HG03108 (cell line): ENCODE data around the gene ZNF428.
"Not testable (repeated sequence)": the region's sequence is repeated elsewhere in the genome, so short reads cannot be mapped to it uniquely, and the experiment has no call there.

Experiments used
- ATAC-seq: cut with Tn5 transposase; IDR thresholded peaks from one replicate; pipeline ENCODE4 v1.9.1; 2021; ENCODE audit warnings: moderate library complexity; ENCODE audit not compliant: unreplicated experiment

Gene ZNF428

GRCh38 chr19:43594710-43595604, 24.5 kb downstream of the ZNF428 start:
- no peak for ATAC-seq

GRCh38 chr19:43594081-43594697, 25.2 kb downstream of the ZNF428 start:
- no peak for ATAC-seq

- ATAC-seq, result no peak
Observed at GRCh38 chr19:43592800-43593350, 26.6 kb downstream of the ZNF428 start.

- ATAC-seq, result no peak
Observed at GRCh38 chr19:43591904-43592772, 27.3 kb downstream of the ZNF428 start.

- ATAC-seq, result no peak
Observed at GRCh38 chr19:43589678-43590077, 29.8 kb downstream of the ZNF428 start.

- ATAC-seq, result no peak
Observed at GRCh38 chr19:43589277-43589676, 30.2 kb downstream of the ZNF428 start.

- ATAC-seq, result not testable (repeated sequence)
Observed at GRCh38 chr19:43587029-43587428, 32.4 kb downstream of the ZNF428 start.

GRCh38 chr19:43586346-43586745, 33.1 kb downstream of the ZNF428 start:
- ATAC-seq, result no peak

- ATAC-seq, result no peak
Observed at GRCh38 chr19:43584484-43584883, 34.9 kb downstream of the ZNF428 start.

GRCh38 chr19:43582495-43582894, 36.9 kb downstream of the ZNF428 start:
- no peak for ATAC-seq

- ATAC-seq, result no peak
Observed at GRCh38 chr19:43581467-43581866, 38.0 kb downstream of the ZNF428 start.

GRCh38 chr19:43578787-43579186, 40.6 kb downstream of the ZNF428 start:
- no peak for ATAC-seq

- no peak for ATAC-seq
Observed at GRCh38 chr19:43575955-43576878, 43.2 kb downstream of the ZNF428 start.

- ATAC-seq, result peak; percentile 94
Observed at GRCh38 chr19:43575156-43575950, 44.1 kb downstream of the ZNF428 start, which contains the start of the genes PINLYP and XRCC1. TSS of gene PINLYP (plus strand) at chr19:43575801. CDS start at chr19:43577192, 1,391 bp downstream. TSS of gene XRCC1 (minus strand) at chr19:43575527. CDS start at chr19:43575458, 69 bp downstream.

GRCh38 chr19:43574424-43575155, 44.8 kb downstream of the ZNF428 start:
- ATAC-seq, result no peak

GRCh38 chr19:43572171-43572588, 47.2 kb downstream of the ZNF428 start:
- no peak for ATAC-seq

GRCh38 chr19:43570174-43570791, 49.1 kb downstream of the ZNF428 start:
- ATAC-seq, result no peak

GRCh38 chr19:43569657-43570056, 49.8 kb downstream of the ZNF428 start:
- ATAC-seq, result no peak
